ENCODE measurements around the gene GABPB1.
A peak's percentile ranks its signal among the peaks of the same experiment; 100 is the strongest.

- TF ChIP-seq POLR2A (IDR thresholded peaks at IDR 0.05) (peak in 1 of 2 donors; percentile 43), CTCF (IDR thresholded peaks at IDR 0.05) (no peak), EP300 (IDR thresholded peaks at IDR 0.05) (no peak), POLR2AphosphoS5 (IDR thresholded peaks at IDR 0.05) (peak; percentile 42 to 89 (median 77))
Observed at GRCh38 chr15:50353975-50354837, 792 bp downstream of the GABPB1 start.
